Measurements from ENCODE around the gene TBC1D22A. TPM values are rescaled to one million over a fixed set of nuclear protein-coding genes. Genes with fewer than 3 reads are reported as not detected.

Gene TBC1D22A
- total and polyA plus RNA-seq, 2 experiments from 2014 or later: 9.6 to 13.3 TPM

- Histone ChIP-seq H3K79me2 (replicated peaks; ENCODE audit: insufficient read depth) (0 out of 2 replicates have a peak, but pooled peaks cover 4% of the 10 kb centered on the region), H4K20me1 (replicated peaks; ENCODE audit: insufficient read depth) (no peaks in the 10 kb centered on the region; the same call in 1 of the 2 replicates), H3F3A (replicated peaks; ENCODE audit: low read depth) (no peaks in the 10 kb centered on the region), H3K36me3 (ENCODE audit: insufficient read depth) (no peaks in the 10 kb centered on the region), H3K9me2 (ENCODE audit: insufficient read depth) (no peaks in the 10 kb centered on the region), H3K4me3 (no peak overlapping the region), H3K27me3 (ENCODE audit: insufficient read depth) (no peaks in the 10 kb centered on the region), H3K27ac (ENCODE audit: low read depth) (no peak overlapping the region), H3K4me1 (ENCODE audit: insufficient read depth) (no peaks in the 10 kb centered on the region; the same call in 1 of the 2 replicates), H2AFZ (no peak overlapping the region), H3K4me2 (no peak overlapping the region)
- no peaks in the 10 kb centered on the region; the same call in 2 of the 3 replicates for H3K36me3 Mint-ChIP-seq (ENCODE audit: low read depth)
- H3K27me3 Mint-ChIP-seq (ENCODE audit: insufficient read depth, low read depth, poor library complexity): peaks cover 2% of the 10 kb centered on the region
- H3K9me3 Mint-ChIP-seq: no peaks in the 10 kb centered on the region
- peaks cover 21% of the 10 kb centered on the region for H3K4me1 Mint-ChIP-seq
- no peak overlapping the region for H3K4me3 Mint-ChIP-seq
- ATAC-seq (peak; percentile 21; the same call in 2 of the 3 replicates), DNase-seq (ENCODE audit: low spot score) (no peak)
- peak overlapping the region; percentile 32; the same call in 1 of the 2 replicates for H3K27ac Mint-ChIP-seq
- TF ChIP-seq EZH2phosphoT487 (IDR thresholded peaks at IDR 0.05; ENCODE audit: unreplicated experiment) (no peak), NANOG (IDR thresholded peaks at IDR 0.05; ENCODE audit: borderline replicate concordance) (no peak), ZNF114 (CRISPR knock-in tag; IDR thresholded peaks at IDR 0.05) (no peak), STAT1 (IDR thresholded peaks at IDR 0.05; ENCODE audit: unreplicated experiment) (no peak), REST (IDR thresholded peaks at IDR 0.05; ENCODE audit: unreplicated experiment) (no peak), ETS1 (IDR thresholded peaks at IDR 0.05) (no peak), CREB1 (CRISPR knock-in tag; IDR thresholded peaks at IDR 0.05; ENCODE audit: low read depth) (no peak), CTCF (conservative IDR thresholded peaks at IDR 0.05; ENCODE audit: low read depth in 2 of 2) (no peak), ZNF331 (CRISPR knock-in tag; IDR thresholded peaks at IDR 0.05; ENCODE audit: low read depth) (no peak), EZH2 (IDR thresholded peaks at IDR 0.05; ENCODE audit: low read depth, unreplicated experiment) (no peak), ZNF462 (CRISPR knock-in tag; IDR thresholded peaks at IDR 0.05) (no peak), POLR2AphosphoS5 (IDR thresholded peaks at IDR 0.05; ENCODE audit: low read depth) (no peak), JUNB (IDR thresholded peaks at IDR 0.05; ENCODE audit: unreplicated experiment) (no peak)
These were observed 140.0 kb downstream of the TBC1D22A start for GRCh38 chr22:46902436-46902835.
